ENCODE data around the gene APIP.

- TF ChIP-seq RAD21 (IDR thresholded peaks at IDR 0.05; ENCODE audit: low read depth) = no peak
- no peak for TF ChIP-seq NFIC (IDR thresholded peaks at IDR 0.05)
- TF ChIP-seq EP300 (IDR thresholded peaks at IDR 0.05; ENCODE audit: borderline replicate concordance) = no peak
- no peak for TF ChIP-seq ZBTB7A (IDR thresholded peaks at IDR 0.05; ENCODE audit: low read depth)
- TF ChIP-seq FOXM1 (IDR thresholded peaks at IDR 0.05; ENCODE audit: borderline replicate concordance, low read depth) = no peak
- no peak for TF ChIP-seq REST (IDR thresholded peaks at IDR 0.05; ENCODE audit: low read depth)
- TF ChIP-seq TCF12 (IDR thresholded peaks at IDR 0.05; ENCODE audit: low read depth) = no peak
- no peak for TF ChIP-seq YY1 (IDR thresholded peaks at IDR 0.05; ENCODE audit: low read depth)
- TF ChIP-seq TEAD4 (IDR thresholded peaks at IDR 0.05) = no peak
Measured at GRCh38 chr11:34936945-34937629, 20.9 kb upstream of the APIP start.

Data from Ishikawa (cell line).